GM04504 (cell line): ENCODE results near the gene WBP11.

ENCODE experiments used
- DNase-seq: peaks from one replicate; pipeline ENCODE4 v3.0.0-alpha.2; 2012; ENCODE audit warnings: low read depth

The WBP11 gene

DNA sequence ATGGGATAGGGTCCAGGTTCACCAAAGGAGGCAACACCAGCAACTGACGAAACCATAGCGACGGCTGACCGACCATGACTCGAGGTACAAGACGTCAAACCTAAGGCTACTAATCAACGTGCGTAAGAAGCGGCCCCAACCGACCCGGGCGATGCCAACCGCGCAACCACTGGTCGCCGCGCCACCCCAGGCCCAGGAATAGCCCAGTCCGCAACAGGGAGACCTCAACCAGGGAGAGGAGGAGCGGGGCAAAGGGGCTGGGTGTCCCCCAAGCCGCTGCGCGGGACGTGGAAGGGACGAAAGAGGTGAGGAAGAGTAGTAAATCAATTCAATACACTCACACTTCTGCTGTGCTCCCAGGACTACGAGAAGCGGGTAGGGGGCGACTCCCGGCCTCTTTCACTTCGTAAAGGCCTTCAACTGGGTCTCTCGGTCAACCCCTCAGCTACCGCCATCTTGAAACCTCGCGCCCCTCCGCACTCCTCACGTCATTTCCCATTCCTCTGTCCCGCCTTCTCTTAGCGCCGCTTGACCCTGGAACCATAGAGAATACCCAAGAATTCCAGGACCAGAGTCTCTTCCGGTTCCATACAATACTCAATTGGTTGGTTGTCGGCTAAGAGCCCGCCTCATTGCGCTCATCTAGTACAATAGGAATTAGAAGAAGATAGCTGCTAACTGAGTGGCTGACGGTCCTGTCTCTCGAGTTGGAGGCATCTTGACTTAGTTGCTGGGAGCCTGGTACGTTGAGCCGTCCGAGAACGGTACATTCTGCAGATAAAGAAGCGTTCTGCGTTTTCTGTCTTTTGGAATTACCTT lies at the start of gene WBP11, which contains the start of gene C12orf60:
Gene WBP11 (minus strand): TSS at position 468 of the 819 bp plus-strand sequence. CDS start 2,095 bp downstream, outside the sequence.
Gene C12orf60 (plus strand): TSS at position 660 of the 819 bp plus-strand sequence. CDS start 19,266 bp downstream, outside the sequence.
- peak; percentile 99 for DNase-seq

DNA sequence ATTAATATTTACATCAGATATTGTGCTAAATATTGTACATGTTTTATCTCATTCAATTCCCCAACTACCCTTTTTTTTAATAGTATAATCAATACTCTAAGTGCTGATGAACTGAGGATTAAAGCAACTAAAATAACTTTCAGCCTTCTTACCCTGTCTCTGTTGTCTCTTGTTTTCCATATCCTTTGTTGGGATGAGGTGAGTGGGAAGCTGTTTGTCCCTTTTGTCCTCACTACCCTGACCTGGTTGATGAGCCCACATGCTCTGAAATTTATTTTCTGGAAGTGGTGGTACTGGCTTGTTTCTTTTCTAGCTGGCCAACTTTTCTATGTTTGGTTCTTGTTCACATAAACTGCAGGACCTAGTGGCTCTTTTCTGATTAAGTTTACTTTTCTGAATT lies 49.6 kb upstream of the WBP11 start:
- no peak for DNase-seq

DNA sequence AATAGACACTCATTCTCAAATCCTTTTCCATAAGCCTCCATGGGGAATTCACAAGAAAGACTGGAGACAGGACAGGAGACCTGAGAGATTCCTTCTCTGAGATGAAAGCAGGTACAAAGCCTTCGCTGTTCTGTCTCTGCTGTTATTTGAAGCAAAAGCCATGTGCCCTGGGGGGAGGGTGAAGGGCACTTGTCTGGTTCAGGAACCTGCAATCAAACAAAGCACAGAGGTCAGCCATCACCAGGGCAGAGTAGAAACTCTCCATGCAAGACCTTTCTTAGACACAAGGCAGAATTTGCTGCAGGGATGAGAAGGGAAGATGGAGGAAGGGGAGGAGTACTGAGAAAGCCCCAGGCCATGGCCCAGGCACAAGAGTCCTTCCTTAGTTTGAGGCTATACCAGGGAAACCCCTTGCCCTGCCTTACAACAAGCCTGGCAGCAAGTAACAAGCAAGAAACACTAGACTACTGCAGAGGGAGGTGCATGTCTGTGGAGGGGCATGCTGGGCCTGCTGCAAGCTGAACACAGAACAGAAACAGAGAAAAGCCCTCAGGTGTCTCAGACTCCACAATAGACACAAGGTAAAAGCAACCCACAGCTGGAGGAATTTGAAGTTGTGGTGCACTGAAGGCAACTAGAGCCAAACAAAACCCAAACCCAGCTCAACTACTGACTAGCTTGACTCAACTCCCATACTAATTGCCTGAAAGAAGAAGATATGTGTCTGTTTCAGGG lies 47.8 kb upstream of the WBP11 start:
- no peak for DNase-seq

DNA sequence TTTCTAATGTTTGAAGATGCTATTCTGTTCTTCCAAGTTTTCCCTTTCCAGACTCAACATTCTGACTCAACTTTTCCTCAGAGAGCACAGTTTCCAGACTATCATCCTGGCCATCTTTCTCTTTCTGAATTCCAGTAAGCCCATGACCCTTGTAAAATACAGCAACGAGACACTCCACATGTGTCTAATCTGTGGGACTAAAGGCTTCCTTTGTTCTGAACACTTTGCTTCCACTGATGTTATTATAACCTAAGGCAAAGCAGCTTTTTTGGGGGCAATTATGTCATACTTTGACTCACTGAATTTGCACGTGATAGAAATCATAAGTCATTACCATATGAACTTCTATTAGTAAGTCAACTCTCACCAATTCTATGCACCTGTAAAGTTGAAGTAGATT lies 46.4 kb upstream of the WBP11 start:
- DNase-seq = no peak

DNA sequence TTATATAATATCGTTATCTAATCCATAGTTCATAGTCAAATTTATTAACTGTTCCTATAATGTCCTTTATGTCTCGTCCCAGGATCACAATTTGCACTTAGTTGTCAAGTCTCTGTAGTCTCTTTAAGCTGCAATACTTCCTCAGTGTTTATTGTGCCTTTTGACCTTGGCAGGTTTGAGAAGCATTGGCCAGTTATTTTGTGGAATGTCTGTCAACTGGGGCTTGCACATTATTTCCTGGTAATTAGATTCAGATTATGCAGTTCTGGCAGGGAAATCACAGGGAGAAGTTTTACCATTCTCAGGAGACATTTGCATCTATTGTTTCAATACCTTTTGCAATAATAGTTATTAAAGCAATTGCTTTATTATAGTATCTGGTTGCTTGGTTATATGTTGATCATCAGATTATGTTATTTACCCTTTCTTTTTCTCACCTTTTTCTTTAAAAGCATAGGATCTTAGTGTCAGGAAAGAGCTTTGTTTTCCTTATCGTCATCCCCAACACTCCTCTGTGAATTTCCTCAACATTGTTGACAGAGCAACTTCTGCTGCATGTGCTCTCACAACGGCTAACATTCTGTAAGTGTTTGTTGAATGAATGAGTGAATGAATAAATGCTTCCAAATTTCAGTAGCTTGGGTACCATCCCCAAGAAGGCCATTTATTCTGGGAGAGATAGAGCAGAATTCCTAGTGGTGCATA lies 43.8 kb upstream of the WBP11 start:
- DNase-seq = no peak

DNA sequence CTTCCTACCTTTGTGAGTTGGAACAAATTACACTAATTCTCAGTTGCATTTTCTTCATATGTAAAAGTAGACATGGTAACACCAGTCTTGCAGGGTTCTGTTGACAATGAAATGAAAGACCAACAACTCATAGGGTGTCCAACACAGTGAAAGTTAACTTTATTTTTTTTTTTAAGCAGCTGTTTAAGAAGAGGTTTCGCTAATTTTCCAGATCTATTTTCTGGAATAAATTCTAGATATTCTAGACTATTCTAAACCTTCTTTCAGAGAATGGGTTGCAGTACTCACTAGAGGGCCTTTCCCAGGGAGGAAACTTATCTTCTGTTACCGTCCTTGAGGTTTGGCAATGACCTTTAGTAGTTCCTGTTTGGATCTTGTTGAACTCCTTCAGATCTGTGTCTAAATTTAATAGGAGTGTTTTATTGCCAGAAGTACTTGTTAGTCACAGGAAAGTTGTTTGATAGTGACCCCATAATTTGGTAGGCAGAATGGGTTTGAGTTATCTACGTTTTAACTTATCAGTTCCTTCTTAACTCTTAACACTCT lies 42.8 kb upstream of the WBP11 start:
- DNase-seq = no peak

DNA sequence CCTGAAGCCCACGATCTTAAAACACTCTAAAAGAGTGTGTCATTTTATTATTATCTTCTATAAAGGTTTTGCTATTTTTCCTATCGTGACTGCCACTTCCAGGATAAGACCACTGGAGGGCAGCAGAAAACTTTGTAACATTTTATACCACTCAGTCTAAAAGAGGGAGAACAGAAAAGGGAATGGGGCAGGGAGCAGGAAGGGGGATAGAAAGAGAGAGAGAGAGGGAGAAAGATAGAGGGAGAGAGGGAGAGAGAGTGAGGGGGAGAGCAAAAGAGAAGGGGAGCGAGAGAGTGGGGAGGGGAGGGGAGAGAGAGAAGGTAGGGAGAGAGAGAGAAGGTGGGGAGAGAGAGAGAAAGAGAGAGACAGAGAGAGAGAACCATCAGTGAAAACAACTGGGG lies 42.1 kb upstream of the WBP11 start:
- no peak for DNase-seq

DNA sequence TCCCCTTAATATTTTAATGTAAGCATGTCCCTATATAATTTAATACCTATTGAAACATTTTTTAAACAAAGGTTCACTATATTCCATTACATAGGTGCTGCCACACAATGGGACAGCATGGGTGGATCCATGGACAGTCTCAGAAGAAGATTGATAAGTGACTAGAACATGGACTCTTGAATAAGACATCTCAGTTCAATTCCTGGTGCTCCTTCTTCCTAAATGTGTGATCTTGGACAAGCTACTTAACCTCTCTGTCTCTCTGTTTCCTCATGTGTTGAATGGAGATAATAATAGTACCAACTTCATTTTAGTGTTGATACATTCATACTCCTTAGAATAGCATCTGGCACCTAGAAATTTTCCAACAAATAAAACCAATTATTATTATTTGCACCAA lies 41.1 kb upstream of the WBP11 start:
- no peak for DNase-seq

DNA sequence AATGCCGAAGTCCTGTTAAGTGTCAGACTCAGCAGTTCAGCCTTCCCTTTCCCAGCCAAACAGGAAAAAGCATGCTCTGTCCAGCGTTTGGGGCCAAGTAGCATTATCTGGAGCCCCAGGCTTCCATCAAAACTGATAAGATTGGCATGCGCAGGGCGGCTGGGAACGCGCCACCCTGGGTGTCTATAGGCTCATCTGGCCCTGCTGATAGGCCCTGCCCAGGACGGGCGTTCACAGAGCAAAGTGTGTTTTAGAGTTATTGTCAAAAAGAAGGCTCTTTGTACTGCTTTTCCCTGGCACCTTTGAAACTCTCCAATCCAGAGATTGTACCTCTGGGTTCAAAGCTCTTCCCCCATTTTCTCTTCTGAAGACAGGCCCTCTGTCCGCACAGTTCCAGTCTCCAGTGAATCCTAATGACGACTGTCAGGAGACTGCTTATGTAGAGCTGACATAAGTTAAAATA lies 40.2 kb upstream of the WBP11 start, which contains the start of gene ART4:
Gene ART4 (minus strand): TSS at position 102 of the 463 bp plus-strand sequence. CDS start 413 bp downstream, outside the sequence.
- no peak for DNase-seq

DNA sequence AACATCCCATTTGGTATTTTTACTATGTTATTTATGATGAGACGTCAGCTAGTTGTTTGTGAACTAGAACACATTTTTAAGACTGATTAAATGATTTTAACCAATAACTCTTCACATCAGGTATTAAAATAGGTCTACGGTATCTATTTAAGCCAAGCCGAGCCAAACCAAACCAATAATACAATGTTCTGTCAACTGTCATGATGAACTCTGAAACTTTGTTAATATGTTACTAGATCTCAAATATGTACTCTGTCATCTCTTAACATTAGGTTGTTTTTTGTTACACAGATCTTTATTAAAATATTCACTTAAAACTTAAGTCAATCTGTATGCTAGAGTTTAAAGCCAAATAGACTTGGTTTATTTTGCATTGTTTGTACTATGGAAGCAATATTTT lies 39.0 kb upstream of the WBP11 start:
- DNase-seq = no peak

DNA sequence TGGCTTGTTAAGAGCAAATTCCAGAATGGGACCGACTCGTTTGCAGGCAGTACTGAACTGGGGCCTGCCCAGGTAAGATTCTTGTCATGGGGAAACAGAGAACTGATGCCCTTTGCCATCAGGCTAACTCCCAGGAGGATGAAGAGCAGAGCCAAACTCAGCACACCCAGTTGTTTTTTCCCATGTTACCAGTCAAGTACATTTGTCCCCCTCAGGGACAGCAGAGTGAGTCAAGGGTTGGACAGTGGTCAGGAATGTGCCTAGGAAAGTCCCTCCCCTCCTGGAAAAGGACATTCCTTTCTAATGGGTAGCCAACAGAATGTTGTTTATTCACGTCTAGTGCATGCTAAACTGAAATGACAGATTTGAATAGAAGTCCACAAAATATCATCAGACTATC lies 38.5 kb upstream of the WBP11 start:
- DNase-seq = no peak

DNA sequence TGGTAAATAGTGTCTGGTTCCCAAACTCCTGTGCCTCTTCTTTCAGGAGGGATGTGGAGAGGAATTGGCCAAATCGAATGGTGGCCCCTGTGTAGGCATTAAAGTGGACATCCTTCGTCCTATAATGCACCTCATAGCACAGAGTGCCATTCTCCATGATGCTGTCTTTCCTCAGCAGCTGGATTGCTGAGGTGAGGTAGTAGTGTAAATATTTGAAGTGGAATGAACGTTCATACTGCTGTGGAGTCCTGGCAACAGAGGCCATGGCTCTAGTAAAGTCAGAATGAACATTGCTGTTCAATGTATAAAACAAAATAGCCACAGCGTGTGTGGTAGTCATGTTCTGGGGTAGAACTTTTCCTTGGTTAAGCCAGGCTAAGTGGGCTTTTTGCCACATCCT lies 37.3 kb upstream of the WBP11 start:
- DNase-seq = no peak

DNA sequence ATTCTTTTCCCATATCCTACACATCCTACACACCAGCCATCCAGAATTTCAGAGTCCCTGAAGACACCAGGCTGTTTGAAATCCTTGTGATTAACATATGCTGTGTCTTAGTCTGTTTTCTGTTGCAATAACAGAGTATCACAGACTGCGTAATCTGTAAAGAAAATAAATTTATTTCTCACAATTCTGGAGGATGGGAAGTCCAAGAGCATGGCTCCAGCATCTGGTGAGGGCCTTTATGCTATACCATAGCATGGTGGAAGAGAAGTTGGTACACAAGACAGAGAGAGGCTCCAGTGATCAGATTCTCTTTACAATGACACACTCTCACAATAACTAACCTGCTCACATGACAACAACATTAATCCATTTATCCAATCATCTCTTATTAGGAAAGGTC lies 36.0 kb upstream of the WBP11 start:
- DNase-seq = no peak

DNA sequence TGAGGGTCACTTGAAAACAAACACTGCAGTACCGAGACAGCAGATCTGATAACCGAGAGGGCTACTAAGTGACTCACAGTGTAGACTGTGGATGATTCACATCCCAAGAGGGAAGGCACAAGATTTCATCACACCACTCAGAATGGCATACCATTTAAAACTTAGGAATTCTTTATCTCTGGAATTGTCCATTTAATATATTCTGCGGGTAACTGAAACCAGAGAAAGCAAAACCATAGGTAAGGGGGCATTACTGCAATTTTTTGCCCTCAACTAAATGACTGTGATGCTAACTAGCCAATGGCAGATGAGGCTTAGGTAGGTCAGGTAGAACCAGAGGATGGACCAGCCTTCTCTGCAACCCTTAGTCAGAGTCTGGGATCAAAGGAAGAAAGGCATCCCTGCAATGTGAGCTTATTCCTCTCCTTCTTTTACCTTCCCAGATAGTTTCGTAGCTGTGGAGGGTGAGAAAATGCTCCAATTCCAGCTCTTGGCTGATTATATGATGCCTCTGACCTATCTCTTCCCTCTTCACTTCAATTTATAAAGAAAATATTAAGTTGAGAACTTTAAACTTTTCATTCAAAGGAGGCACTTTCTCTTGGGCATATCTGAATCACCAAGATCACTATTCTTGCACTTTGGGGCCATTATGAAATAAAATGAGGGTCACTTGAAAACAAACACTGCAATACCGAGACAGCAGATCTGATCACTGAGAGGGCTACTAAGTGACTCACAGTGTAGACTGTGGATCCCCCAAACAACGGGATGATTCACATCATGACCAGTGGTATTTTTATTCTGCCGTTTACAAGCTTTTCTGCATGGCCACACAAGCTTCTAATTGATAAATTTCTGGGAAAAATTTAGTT lies 33.3 kb upstream of the WBP11 start:
- DNase-seq = no peak

DNA sequence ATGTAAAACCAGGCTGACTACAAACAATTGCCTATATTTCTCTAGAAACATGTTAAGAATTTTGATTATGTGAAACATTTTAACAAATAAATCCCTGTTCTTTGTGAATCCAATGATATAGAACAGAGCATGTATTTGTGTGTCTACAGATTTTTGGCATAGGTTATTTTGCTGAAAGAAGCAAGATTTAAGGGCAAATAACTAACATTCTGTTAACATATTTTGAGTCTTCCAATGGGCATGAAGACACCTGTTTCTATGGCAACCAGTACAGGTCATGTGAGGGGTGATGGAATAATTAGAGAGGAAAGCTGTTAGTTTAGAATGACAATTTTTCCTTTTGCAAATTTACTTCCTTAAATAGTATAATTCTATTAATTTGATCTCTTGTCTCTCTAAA lies 31.2 kb upstream of the WBP11 start:
- DNase-seq = no peak

DNA sequence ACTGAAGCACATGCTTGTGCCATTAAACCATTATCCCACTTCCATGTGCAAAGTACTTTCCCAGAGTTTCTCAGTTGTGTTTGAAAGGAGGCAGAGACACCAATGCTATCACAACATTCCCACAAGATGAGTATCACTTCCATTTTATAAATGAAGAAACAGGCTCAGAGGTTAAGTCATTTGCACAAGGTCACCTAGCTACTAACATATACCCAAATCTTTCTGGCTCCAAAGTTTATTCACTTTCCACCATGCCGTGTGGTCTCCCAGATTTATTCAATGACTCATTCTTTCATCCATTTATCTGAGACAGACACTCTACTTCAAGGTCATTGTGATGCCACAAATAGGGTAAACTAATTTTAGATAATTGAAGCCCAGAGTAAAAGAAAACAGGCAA lies 30.7 kb upstream of the WBP11 start:
- DNase-seq = no peak

DNA sequence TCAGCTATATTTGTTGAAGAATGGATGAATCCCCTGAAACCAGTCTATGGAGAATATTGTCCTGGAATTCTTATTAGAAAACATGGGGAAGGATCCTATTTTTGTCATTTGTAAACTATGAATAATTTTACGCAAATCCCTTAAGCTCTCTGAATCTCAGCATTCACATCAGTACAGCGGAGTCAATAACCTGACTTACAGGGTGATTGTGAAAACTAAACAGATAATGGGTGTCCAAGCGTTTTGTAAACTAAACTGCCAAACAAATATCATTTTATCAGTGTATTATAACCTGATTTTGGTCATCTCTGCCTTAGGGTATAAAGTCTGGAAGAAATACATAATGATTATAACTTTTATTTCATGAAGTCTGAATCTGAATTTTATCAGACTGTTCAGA lies 30.1 kb upstream of the WBP11 start:
- DNase-seq = no peak

DNA sequence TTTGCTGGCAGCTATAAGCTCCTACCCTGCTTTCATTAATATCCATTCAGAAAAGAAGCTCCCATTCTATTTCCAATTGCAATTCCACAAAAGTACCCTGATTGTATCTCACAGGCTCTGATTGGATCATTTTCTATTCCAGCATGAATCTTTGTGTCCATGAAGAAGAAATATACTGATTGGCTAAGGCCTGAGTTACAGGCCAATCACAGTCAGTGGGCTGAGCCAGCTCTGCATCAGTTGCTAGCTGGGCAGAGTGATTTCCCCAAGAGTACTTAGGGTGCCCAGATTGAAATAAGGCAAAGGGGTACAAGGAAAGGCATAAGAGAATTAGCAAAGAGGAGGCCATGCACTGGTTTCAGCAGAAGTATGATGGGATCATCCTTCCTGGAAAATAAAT lies 25.6 kb upstream of the WBP11 start:
- DNase-seq = no peak

DNA sequence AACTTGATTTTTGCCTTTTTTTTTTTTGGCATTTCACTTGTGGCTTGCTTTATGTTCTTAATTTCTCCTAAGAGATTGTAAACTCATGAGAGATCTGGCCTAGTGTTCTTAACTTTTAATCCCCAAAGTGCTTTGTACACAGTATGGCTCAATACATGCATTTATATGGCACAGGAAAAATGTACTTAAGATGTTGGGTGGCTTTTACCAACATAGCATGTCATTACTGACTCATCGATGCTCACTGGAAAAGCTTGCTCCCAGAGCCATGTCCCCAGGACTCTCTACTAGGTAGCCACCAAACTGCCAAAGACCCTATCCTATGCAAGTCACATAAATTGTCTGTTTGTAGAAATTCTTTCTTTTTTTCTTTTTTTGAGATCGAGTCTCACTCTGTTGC lies 23.8 kb upstream of the WBP11 start:
- DNase-seq = no peak

DNA sequence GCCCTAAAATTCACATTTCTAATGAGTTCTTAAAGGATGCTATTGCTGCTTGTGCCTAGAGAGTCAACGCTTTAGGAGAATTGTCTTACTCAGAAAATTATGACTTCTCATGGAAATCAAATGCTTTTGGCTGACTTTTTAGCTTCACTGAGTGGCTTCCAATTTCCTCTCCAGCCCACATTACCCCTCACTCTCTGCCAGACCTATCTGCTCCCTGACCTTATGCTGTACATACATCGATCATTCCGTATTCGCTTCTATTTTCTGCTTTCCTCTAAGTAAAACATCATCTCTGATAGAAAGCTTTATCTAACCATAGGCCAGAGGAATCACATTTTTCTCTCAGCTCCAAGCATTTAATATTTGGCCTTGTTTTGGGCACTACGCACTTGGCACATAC lies 23.2 kb upstream of the WBP11 start:
- no peak for DNase-seq

DNA sequence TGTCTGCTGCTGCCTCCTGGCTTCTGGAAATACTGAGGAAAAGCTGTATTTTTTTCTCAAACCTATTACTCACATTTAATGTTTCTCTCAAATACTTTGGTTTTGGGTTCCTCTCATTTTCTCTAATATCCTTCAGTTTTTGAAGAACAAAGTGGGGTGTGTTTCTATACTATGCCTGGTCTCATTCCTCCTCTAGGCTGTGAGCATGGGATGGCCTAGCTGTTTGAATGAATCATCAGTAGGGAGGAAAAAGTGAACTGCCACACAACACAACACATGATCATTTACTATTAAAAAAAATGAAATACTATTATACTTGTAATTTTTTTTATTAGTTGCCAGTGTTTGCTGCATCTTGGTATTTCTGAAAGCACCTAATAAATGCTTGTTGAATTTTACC lies 22.0 kb upstream of the WBP11 start:
- no peak for DNase-seq
